ENCODE measurements around the gene APLP2.

APLP2 gene

DNA sequence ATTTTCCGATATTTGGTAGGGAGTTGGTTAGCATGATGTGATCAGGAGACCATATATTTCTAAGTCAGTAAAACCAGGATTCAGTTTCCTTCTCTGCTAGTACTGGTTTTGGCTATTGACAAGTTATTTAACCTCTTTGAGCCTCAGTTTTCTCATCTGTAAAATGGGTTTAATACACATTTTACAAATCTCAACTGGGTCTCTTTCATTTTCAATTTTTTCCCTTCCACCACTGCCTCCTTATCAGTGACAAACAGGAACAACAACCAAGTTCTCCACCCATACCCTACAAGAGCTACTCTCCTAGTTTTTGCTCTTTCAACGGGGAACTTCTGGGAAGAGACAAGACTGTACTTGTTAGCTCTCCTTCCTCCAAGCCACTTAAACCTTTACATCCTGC is 6.2 kb upstream of the APLP2 start:
- ATAC-seq (replicated peaks; ENCODE audit: extremely low read depth, poor library complexity, severe bottlenecking) (no peak), DNase-seq (ENCODE audit: low spot score in 2 of 2) (no peak)
- Mint-ChIP-seq H3K4me1 (peaks cover 3% of the 10 kb centered on the region), H3K4me3 (no peak overlapping the region), H3K27ac (ENCODE audit: low read depth) (no peak overlapping the region), H3K9me3 (no peaks in the 10 kb centered on the region), H3K36me3 (ENCODE audit: insufficient read depth) (peaks cover 4% of the 10 kb centered on the region), H3K27me3 (peaks cover 54% of the 10 kb centered on the region)

GRCh38 chr11:130064596-130064995 is 5.1 kb upstream of the APLP2 start:
- H3K9me3 Mint-ChIP-seq, result no peaks in the 10 kb centered on the region
- peaks cover 12% of the 10 kb centered on the region for H3K36me3 Mint-ChIP-seq (ENCODE audit: insufficient read depth)
- peaks cover 42% of the 10 kb centered on the region for H3K27me3 Mint-ChIP-seq
- H3K27ac Mint-ChIP-seq (ENCODE audit: low read depth), result no peak overlapping the region
- ATAC-seq (replicated peaks; ENCODE audit: extremely low read depth, poor library complexity, severe bottlenecking) (no peak), DNase-seq (ENCODE audit: low spot score in 2 of 2) (no peak)
- H3K4me3 Mint-ChIP-seq, result no peak overlapping the region
- H3K4me1 Mint-ChIP-seq, result peaks cover 10% of the 10 kb centered on the region

- H3K27ac Mint-ChIP-seq (ENCODE audit: low read depth), result no peak overlapping the region
- peaks cover 19% of the 10 kb centered on the region for H3K4me1 Mint-ChIP-seq
- no peaks in the 10 kb centered on the region for H3K9me3 Mint-ChIP-seq
- ATAC-seq (replicated peaks; ENCODE audit: extremely low read depth, poor library complexity, severe bottlenecking), result no peak
- DNase-seq (ENCODE audit: low spot score in 2 of 2), result no peak
- H3K27me3 Mint-ChIP-seq, result peaks cover 25% of the 10 kb centered on the region
- no peak overlapping the region for H3K4me3 Mint-ChIP-seq
- H3K36me3 Mint-ChIP-seq (ENCODE audit: insufficient read depth), result peaks cover 17% of the 10 kb centered on the region
Measured at GRCh38 chr11:130066338-130066737, 3.4 kb upstream of the APLP2 start.

- no peak for DNase-seq (ENCODE audit: low spot score in 2 of 2)
- peaks cover 16% of the 10 kb centered on the region for H3K27me3 Mint-ChIP-seq
- peak overlapping the region; percentile 99 for H3K4me3 Mint-ChIP-seq
- no peaks in the 10 kb centered on the region for H3K9me3 Mint-ChIP-seq
- ATAC-seq (replicated peaks; ENCODE audit: extremely low read depth, poor library complexity, severe bottlenecking), result no peak
- H3K4me1 Mint-ChIP-seq, result peaks cover 29% of the 10 kb centered on the region
- peaks cover 17% of the 10 kb centered on the region for H3K36me3 Mint-ChIP-seq (ENCODE audit: insufficient read depth)
- H3K27ac Mint-ChIP-seq (ENCODE audit: low read depth), result peak overlapping the region; percentile 97
Measured at GRCh38 chr11:130068546-130068985, 1.1 kb upstream of the APLP2 start.

- Mint-ChIP-seq H3K4me1 (peaks cover 29% of the 10 kb centered on the region), H3K9me3 (no peaks in the 10 kb centered on the region), H3K27me3 (peaks cover 10% of the 10 kb centered on the region), H3K27ac (ENCODE audit: low read depth) (peak overlapping the region; percentile 97), H3K4me3 (peak overlapping the region; percentile 99), H3K36me3 (ENCODE audit: insufficient read depth) (peaks cover 17% of the 10 kb centered on the region)
- DNase-seq (ENCODE audit: low spot score in 2 of 2), result peak in 1 of 2 donors; percentile 57
- peak; percentile 61 for ATAC-seq (replicated peaks; ENCODE audit: extremely low read depth, poor library complexity, severe bottlenecking)
Measured at GRCh38 chr11:130068986-130069658, 572 bp upstream of the APLP2 start.

- Mint-ChIP-seq H3K4me3 (peak overlapping the region; percentile 99), H3K27ac (ENCODE audit: low read depth) (peak overlapping the region; percentile 97), H3K9me3 (no peaks in the 10 kb centered on the region), H3K4me1 (peaks cover 29% of the 10 kb centered on the region), H3K36me3 (ENCODE audit: insufficient read depth) (peaks cover 17% of the 10 kb centered on the region), H3K27me3 (no peaks in the 10 kb centered on the region)
- peak; percentile 22 to 27 for DNase-seq (ENCODE audit: low spot score in 2 of 2)
- ATAC-seq (replicated peaks; ENCODE audit: extremely low read depth, poor library complexity, severe bottlenecking), result peak; percentile 12
Measured at GRCh38 chr11:130070109-130070845, 583 bp downstream of the APLP2 start.

DNA sequence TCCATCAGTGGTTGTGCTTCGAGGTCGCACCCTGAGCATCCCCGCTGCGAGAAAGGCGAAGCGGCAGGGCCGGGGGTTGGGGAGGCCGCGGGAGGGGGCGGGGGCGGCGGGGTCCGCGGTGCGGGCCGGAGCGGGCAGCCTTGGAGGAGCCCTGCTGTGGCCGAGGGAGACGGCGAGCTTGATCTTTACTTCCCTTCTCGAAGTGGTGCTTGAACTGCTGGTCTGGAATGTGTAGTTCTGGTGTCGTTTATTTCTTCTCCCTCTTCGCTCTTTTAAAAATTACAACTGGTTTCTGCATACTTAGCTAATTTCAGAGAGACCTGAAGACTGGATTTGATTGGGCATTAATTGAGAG is 1.1 kb downstream of the APLP2 start:
- DNase-seq (ENCODE audit: low spot score in 2 of 2) (no peak), ATAC-seq (replicated peaks; ENCODE audit: extremely low read depth, poor library complexity, severe bottlenecking) (no peak)
- H3K27ac Mint-ChIP-seq (ENCODE audit: low read depth), result peak overlapping the region; percentile 39
- peaks cover 29% of the 10 kb centered on the region for H3K4me1 Mint-ChIP-seq
- peaks cover 19% of the 10 kb centered on the region for H3K36me3 Mint-ChIP-seq (ENCODE audit: insufficient read depth)
- H3K9me3 Mint-ChIP-seq, result no peaks in the 10 kb centered on the region
- H3K4me3 Mint-ChIP-seq, result peak overlapping the region; percentile 78
- no peaks in the 10 kb centered on the region for H3K27me3 Mint-ChIP-seq

GRCh38 chr11:130071211-130071712 is 1.6 kb downstream of the APLP2 start:
- peak overlapping the region; percentile 78 for H3K4me3 Mint-ChIP-seq
- H3K36me3 Mint-ChIP-seq (ENCODE audit: insufficient read depth), result peaks cover 19% of the 10 kb centered on the region
- H3K27ac Mint-ChIP-seq (ENCODE audit: low read depth), result peak overlapping the region; percentile 39
- ATAC-seq (replicated peaks; ENCODE audit: extremely low read depth, poor library complexity, severe bottlenecking) (no peak), DNase-seq (ENCODE audit: low spot score in 2 of 2) (no peak)
- H3K9me3 Mint-ChIP-seq, result no peaks in the 10 kb centered on the region
- H3K4me1 Mint-ChIP-seq, result peaks cover 30% of the 10 kb centered on the region
- no peaks in the 10 kb centered on the region for H3K27me3 Mint-ChIP-seq

- DNase-seq (ENCODE audit: low spot score in 2 of 2) (no peak), ATAC-seq (replicated peaks; ENCODE audit: extremely low read depth, poor library complexity, severe bottlenecking) (no peak)
- H3K9me3 Mint-ChIP-seq, result no peaks in the 10 kb centered on the region
- H3K4me1 Mint-ChIP-seq, result peaks cover 38% of the 10 kb centered on the region
- H3K36me3 Mint-ChIP-seq (ENCODE audit: insufficient read depth), result peaks cover 8% of the 10 kb centered on the region
- no peak overlapping the region for H3K27ac Mint-ChIP-seq (ENCODE audit: low read depth)
- no peaks in the 10 kb centered on the region for H3K27me3 Mint-ChIP-seq
- H3K4me3 Mint-ChIP-seq, result no peak overlapping the region
Measured at GRCh38 chr11:130074736-130075135, 5.0 kb downstream of the APLP2 start.

DNA sequence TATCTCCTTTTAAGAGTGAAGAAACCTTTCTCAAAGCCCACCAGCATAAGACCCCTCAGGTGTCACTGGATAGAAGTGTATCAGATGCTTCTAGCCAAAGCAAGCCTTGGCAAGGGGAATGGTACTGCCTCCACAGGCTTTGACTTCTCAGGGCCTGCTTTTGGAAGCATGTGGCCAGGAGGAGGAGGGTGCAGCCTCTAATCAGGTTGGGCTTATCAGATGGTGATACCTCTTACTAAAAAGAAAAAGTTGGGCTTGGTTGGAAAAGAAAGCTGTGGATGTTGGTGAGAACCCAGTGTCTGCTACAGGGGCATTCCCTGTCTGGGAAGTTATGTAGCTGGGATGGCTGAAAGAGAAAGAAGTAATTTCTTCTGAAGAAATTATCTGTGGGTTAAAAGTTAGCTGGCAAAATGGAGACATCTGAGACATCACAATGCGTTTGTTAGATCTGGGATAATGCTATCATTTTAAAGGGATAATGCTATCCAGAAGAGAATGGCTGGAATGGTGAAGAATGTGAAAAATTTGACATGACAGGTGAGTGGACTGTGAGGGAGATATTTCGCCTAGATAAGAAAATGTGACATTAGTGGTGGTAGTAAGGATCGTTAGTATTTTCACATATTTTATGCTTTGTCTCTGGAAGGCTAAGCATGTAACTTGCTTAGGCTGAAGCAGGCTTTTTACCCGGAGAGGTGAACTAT is 7.2 kb downstream of the APLP2 start:
- H3K9me3 Mint-ChIP-seq, result no peaks in the 10 kb centered on the region
- no peak overlapping the region for H3K4me3 Mint-ChIP-seq
- no peak for ATAC-seq (replicated peaks; ENCODE audit: extremely low read depth, poor library complexity, severe bottlenecking)
- H3K36me3 Mint-ChIP-seq (ENCODE audit: insufficient read depth), result peaks cover 2% of the 10 kb centered on the region
- DNase-seq (ENCODE audit: low spot score in 2 of 2), result no peak
- peaks cover 24% of the 10 kb centered on the region for H3K4me1 Mint-ChIP-seq
- H3K27me3 Mint-ChIP-seq, result no peaks in the 10 kb centered on the region
- H3K27ac Mint-ChIP-seq (ENCODE audit: low read depth), result no peak overlapping the region

- no peak for DNase-seq (ENCODE audit: low spot score in 2 of 2)
- Mint-ChIP-seq H3K4me1 (peaks cover 19% of the 10 kb centered on the region), H3K4me3 (no peak overlapping the region), H3K9me3 (no peaks in the 10 kb centered on the region), H3K27ac (ENCODE audit: low read depth) (no peak overlapping the region), H3K27me3 (no peaks in the 10 kb centered on the region), H3K36me3 (ENCODE audit: insufficient read depth) (peaks cover 2% of the 10 kb centered on the region)
- ATAC-seq (replicated peaks; ENCODE audit: extremely low read depth, poor library complexity, severe bottlenecking), result no peak
Measured at GRCh38 chr11:130077671-130078070, 8.0 kb downstream of the APLP2 start.

- Mint-ChIP-seq H3K27me3 (no peaks in the 10 kb centered on the region), H3K4me3 (no peak overlapping the region), H3K27ac (ENCODE audit: low read depth) (no peak overlapping the region), H3K36me3 (ENCODE audit: insufficient read depth) (peaks cover 2% of the 10 kb centered on the region), H3K9me3 (no peaks in the 10 kb centered on the region), H3K4me1 (peaks cover 19% of the 10 kb centered on the region)
- ATAC-seq (replicated peaks; ENCODE audit: extremely low read depth, poor library complexity, severe bottlenecking), result peak; percentile 24
- DNase-seq (ENCODE audit: low spot score in 2 of 2), result no peak
Measured at GRCh38 chr11:130078080-130078479, 8.4 kb downstream of the APLP2 start.

Data from central memory CD8-positive, alpha-beta T cell (primary cell).